ENCODE data around the gene NT5DC2.

DNA sequence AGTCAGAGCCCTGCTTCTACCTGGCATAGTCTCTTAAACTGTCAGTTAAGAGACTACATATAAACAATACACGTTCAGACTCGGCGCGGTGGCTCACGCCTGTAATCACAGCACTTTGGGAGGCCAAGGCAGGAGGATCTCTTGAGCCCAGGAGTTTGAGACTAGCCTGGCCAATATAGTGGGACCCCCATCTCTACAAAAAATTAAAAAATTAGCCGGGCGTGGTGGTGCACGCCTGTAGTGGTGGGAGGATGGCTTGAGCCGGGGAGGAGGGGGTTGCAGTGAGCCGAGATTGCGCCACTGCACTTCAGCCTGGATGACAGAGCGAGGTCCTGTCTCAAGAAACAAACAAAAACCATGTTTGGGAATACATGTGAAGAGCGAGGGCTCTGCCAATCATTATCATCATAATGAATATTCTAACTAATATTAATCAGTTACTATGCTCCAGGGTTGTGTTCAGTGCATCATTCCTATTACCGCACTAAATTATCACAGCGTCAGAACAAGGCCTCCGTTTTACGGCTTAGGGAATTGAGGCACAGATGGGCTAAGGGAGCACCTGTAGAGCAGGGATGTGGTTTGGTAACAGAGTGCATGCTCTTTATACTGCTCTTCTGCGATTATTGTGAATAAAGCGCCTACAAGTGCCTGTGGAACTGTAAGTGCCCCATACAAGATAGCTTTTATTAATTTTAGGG lies 1.9 kb upstream of the NT5DC2 start:
- TF ChIP-seq EZH2 (IDR thresholded peaks at IDR 0.05) (no peak), POLR2AphosphoS5 (IDR thresholded peaks at IDR 0.05; ENCODE audit: borderline replicate concordance, low read depth, low read length) (no peak), FOXP2 (optimal IDR thresholded peaks at IDR 0.05; ENCODE audit: control extremely low read depth, extremely low read length, insufficient read depth) (no peak)

All from SK-N-MC (cell line).